H9 (cell line): ENCODE results near the gene REXO4. TPM values are rescaled to one million over a fixed set of nuclear protein-coding genes. Genes with fewer than 3 reads are reported as not detected.
A peak's percentile ranks its signal among the peaks of the same experiment; 100 is the strongest.

Source experiments
- DNase-seq: peaks from one replicate; pipeline ENCODE4 v3.0.0-alpha.2; 2017
- H2AFZ ChIP-seq: one replicate; pipeline ENCODE4 v1.6.1; 2013; ENCODE audit warnings: mild to moderate bottlenecking, low read length, control low read depth, moderate library complexity
- H2AK5ac ChIP-seq: 2 replicates; pipeline ENCODE4 v1.6.1; 2013; ENCODE audit warnings: low read length, control low read depth, mixed read lengths; ENCODE audit not compliant: insufficient read length
- H2BK120ac ChIP-seq: one replicate; pipeline ENCODE4 v1.6.1; 2013; ENCODE audit warnings: low read depth, mild to moderate bottlenecking, low read length, control low read depth, inconsistent platforms; ENCODE audit not compliant: poor library complexity, severe bottlenecking
- H2BK12ac ChIP-seq: 2 replicates; pipeline ENCODE4 v1.6.1; 2013; ENCODE audit warnings: low read length, control low read depth, mixed read lengths, low read depth; ENCODE audit not compliant: insufficient read length
- H2BK15ac ChIP-seq: 2 replicates; pipeline ENCODE4 v1.6.1; 2013; ENCODE audit warnings: low read depth, low read length, control low read depth
- H2BK20ac ChIP-seq: one replicate; pipeline ENCODE4 v1.6.1; 2013; ENCODE audit warnings: low read depth, mild to moderate bottlenecking, low read length, control low read depth, inconsistent platforms; ENCODE audit not compliant: poor library complexity, severe bottlenecking
- H2BK5ac ChIP-seq: 2 replicates; pipeline ENCODE4 v1.6.1; 2013; ENCODE audit warnings: low read length, control low read depth, mixed read lengths; ENCODE audit not compliant: insufficient read length
- H3K14ac ChIP-seq: 2 replicates; pipeline ENCODE4 v1.6.1; 2013; ENCODE audit warnings: low read length, control low read depth; ENCODE audit not compliant: insufficient read depth
- H3K18ac ChIP-seq: 2 replicates; pipeline ENCODE4 v1.6.1; 2013; ENCODE audit warnings: low read depth, mild to moderate bottlenecking, mixed read lengths, low read length, control low read depth; ENCODE audit not compliant: insufficient read length
- H3K23ac ChIP-seq: 2 replicates; pipeline ENCODE4 v1.6.1; 2013; ENCODE audit warnings: low read length, control low read depth, mixed read lengths, low read depth; ENCODE audit not compliant: insufficient read length
- H3K23me2 ChIP-seq: 2 replicates; pipeline ENCODE4 v1.6.1; 2013; ENCODE audit warnings: low read depth, mild to moderate bottlenecking, mixed read lengths, low read length, control low read depth; ENCODE audit not compliant: insufficient read length, poor library complexity, severe bottlenecking
- H3K27ac ChIP-seq: 2 replicates; pipeline ENCODE4 v1.5.1; 2013; ENCODE audit warnings: low read length, control low read depth, mixed read lengths, low read depth; ENCODE audit not compliant: insufficient read length
- H3K27me3 ChIP-seq: 2 replicates; pipeline ENCODE4 v1.6.1; 2013; ENCODE audit warnings: low read length, control low read depth, inconsistent platforms; ENCODE audit not compliant: insufficient read depth
- H3K4ac ChIP-seq: 2 replicates; pipeline ENCODE4 v1.6.1; 2013; ENCODE audit warnings: low read depth, mild to moderate bottlenecking, control low read depth, inconsistent platforms, low read length, moderate library complexity
- H3K4me1 ChIP-seq: 2 replicates; pipeline ENCODE4 v1.6.1; 2013; ENCODE audit warnings: low read length, control low read depth, inconsistent platforms; ENCODE audit not compliant: insufficient read depth
- H3K4me2 ChIP-seq: 2 replicates; pipeline ENCODE4 v1.6.1; 2013; ENCODE audit warnings: low read length, control low read depth, mixed read lengths; ENCODE audit not compliant: insufficient read length, insufficient read depth
- H3K56ac ChIP-seq: 2 replicates; pipeline ENCODE4 v1.6.1; 2013; ENCODE audit warnings: low read depth, mild to moderate bottlenecking, mixed read lengths, low read length, control low read depth; ENCODE audit not compliant: insufficient read length
- H3K79me1 ChIP-seq: 2 replicates; pipeline ENCODE4 v1.6.1; 2013; ENCODE audit warnings: low read depth, mild to moderate bottlenecking, moderate library complexity, low read length, control low read depth, inconsistent platforms; ENCODE audit not compliant: insufficient read depth, poor library complexity, severe bottlenecking
- H3K79me2 ChIP-seq: 2 replicates; pipeline ENCODE4 v1.6.1; 2013; ENCODE audit warnings: low read length, control low read depth, inconsistent platforms; ENCODE audit not compliant: insufficient read depth
- H3K9ac ChIP-seq: 2 replicates; pipeline ENCODE4 v1.6.1; 2013; ENCODE audit warnings: low read length, control low read depth, mixed read lengths; ENCODE audit not compliant: insufficient read length; ENCODE audit errors: extremely low read depth
- H3K9me3 ChIP-seq: one replicate; pipeline ENCODE4 v1.6.1; 2013; ENCODE audit warnings: low read depth, low read length, inconsistent platforms; ENCODE audit not compliant: control insufficient read depth
- H3T11ph ChIP-seq: one replicate; pipeline ENCODE4 v1.6.1; 2013; ENCODE audit warnings: mild to moderate bottlenecking, low read length, control low read depth, inconsistent platforms
- H4K20me1 ChIP-seq: one replicate; pipeline ENCODE4 v1.6.1; 2013; ENCODE audit not compliant: control insufficient read depth, insufficient read length, insufficient read depth
- H4K5ac ChIP-seq: 2 replicates; pipeline ENCODE4 v1.6.1; 2013; ENCODE audit warnings: low read depth, mild to moderate bottlenecking, mixed read lengths, low read length, control low read depth; ENCODE audit not compliant: insufficient read length
- H4K8ac ChIP-seq: replicated peaks from 2 replicates; pipeline ENCODE4 v1.6.1; 2013; ENCODE audit warnings: low read length, control low read depth, mixed read lengths, low read depth; ENCODE audit not compliant: insufficient read length
- H4K91ac ChIP-seq: 2 replicates; pipeline ENCODE4 v1.6.1; 2013; ENCODE audit warnings: low read depth, mild to moderate bottlenecking, moderate library complexity, mixed read lengths, low read length, control low read depth; ENCODE audit not compliant: insufficient read length
- H3K27ac Mint-ChIP-seq, 3 experiments: 2 replicates in 2 of 3; 3 replicates in 1 of 3; pipeline ENCODE4 v1.8.0; 2020 to 2021; ENCODE audit warnings: mixed read lengths in 3 of 3, mild to moderate bottlenecking in 1 of 3, moderate library complexity in 1 of 3
- H3K27me3 Mint-ChIP-seq: 2 replicates; pipeline ENCODE4 v1.8.0; 2021; ENCODE audit warnings: low read depth, mild to moderate bottlenecking, moderate library complexity, mixed read lengths
- H3K36me3 Mint-ChIP-seq, 3 experiments: 2 replicates in 2 of 3; 3 replicates in 1 of 3; pipeline ENCODE4 v1.8.0; 2020 to 2021; ENCODE audit warnings: low read depth in 3 of 3, mixed read lengths in 3 of 3; ENCODE audit not compliant: insufficient read depth in 1 of 3
- H3K4me1 Mint-ChIP-seq, 2 experiments: 2 replicates each; pipeline ENCODE4 v1.8.0; 2020; ENCODE audit warnings: mixed read lengths in 2 of 2
- H3K4me3 Mint-ChIP-seq, 2 experiments: 2 replicates in 1 of 2; 3 replicates in 1 of 2; pipeline ENCODE4 v1.8.0; 2020 to 2021; ENCODE audit warnings: mild to moderate bottlenecking in 2 of 2, mixed read lengths in 2 of 2, moderate library complexity in 1 of 2
- H3K9me3 Mint-ChIP-seq, 2 experiments: 2 replicates in 1 of 2; 3 replicates in 1 of 2; pipeline ENCODE4 v1.8.0; 2020; ENCODE audit warnings: mild to moderate bottlenecking in 2 of 2, mixed read lengths in 2 of 2, moderate library complexity in 1 of 2
- WGBS: extraction: QIAGEN DNeasy Blood & Tissue Kit; methylation state at CpG from one replicate; pipeline ENCODE4 v1.1.7; 2013; ENCODE audit warnings: missing lambda C conversion rate, low lambda C conversion rate, mixed read lengths; ENCODE audit not compliant: insufficient read length; ENCODE audit errors: extremely low coverage; 5-methylcytosine and 5-hydroxymethylcytosine counted together
- total RNA-seq: library from RNA; stranded (reverse); gene quantifications from 2 replicates; pipeline ENCODE4 v1.2.1, GENCODE V29; 2021
- TF ChIP-seq, protein P1 (sequence below): fragments of 200-600 bp; sonication (generic); conservative IDR thresholded peaks from 3 replicates; pipeline ENCODE4 v1.8.0; 2021; ENCODE audit warnings: antibody characterized with exemption, mild to moderate bottlenecking

REXO4 gene
- total RNA-seq, 1 experiment from 2014 or later: 35.2 TPM

DNA sequence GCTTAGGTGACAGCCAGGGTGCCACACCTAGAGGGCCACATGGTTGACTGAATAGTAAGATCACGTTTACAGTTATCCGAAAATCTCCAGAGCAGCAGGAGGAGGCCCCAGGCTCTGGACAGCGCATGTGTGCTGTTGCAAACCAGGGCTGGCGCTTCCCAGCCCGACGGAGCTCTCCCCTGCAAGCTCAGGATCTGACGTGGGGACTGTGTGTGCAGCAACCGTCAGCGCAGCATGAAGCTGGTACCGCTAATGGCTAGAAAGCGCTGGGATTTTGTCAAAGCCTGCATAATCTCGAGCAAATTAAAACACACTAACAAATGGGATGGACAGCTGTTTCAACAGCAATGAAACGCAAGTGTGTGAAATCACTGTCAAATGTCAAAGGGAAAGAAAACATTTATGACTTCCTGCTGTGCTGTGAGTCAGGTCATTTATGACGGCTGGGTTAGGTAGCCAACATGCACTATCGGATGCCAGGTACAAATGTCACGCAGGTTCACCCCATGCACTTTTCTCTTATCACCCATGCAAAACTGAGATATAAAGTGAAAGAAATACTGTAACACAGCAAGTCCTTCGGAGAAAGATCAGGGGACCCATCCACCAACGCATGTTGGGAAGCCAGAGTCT lies 49.4 kb downstream of the REXO4 start:
- TF ChIP-seq, protein P1, sequence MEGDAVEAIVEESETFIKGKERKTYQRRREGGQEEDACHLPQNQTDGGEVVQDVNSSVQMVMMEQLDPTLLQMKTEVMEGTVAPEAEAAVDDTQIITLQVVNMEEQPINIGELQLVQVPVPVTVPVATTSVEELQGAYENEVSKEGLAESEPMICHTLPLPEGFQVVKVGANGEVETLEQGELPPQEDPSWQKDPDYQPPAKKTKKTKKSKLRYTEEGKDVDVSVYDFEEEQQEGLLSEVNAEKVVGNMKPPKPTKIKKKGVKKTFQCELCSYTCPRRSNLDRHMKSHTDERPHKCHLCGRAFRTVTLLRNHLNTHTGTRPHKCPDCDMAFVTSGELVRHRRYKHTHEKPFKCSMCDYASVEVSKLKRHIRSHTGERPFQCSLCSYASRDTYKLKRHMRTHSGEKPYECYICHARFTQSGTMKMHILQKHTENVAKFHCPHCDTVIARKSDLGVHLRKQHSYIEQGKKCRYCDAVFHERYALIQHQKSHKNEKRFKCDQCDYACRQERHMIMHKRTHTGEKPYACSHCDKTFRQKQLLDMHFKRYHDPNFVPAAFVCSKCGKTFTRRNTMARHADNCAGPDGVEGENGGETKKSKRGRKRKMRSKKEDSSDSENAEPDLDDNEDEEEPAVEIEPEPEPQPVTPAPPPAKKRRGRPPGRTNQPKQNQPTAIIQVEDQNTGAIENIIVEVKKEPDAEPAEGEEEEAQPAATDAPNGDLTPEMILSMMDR: no peak
- H2BK120ac ChIP-seq: no peak overlapping the region
- H2AK5ac ChIP-seq: no peak overlapping the region
- H3K14ac ChIP-seq: no peak overlapping the region
- no peak overlapping the region for H2BK15ac ChIP-seq
- WGBS: no CpG with 5 or more reads among the region's 18 CpGs
- no peak overlapping the region for H3K4ac ChIP-seq
- no peak overlapping the region for H2BK5ac ChIP-seq
- no peak overlapping the region for H3K18ac ChIP-seq
- H3K79me2 ChIP-seq: peaks cover 51% of the 10 kb centered on the region; the same call in 1 of the 2 replicates
- H3K23ac ChIP-seq: no peak overlapping the region
- Mint-ChIP-seq H3K36me3 (peaks cover 33 to 87% (median 70%) of the 10 kb centered on the region in 3 experiments; a peak in 6 of 7 replicates), H3K27me3 (no peaks in the 10 kb centered on the region), H3K4me3 (no peak overlapping the region), H3K27ac (peak overlapping the region in 1 of 3 experiments; percentile 69; a peak in 3 of 7 replicates), H3K4me1 (peaks cover 3 to 7% of the 10 kb centered on the region in 2 experiments; a peak in 3 of 4 replicates), H3K9me3 (no peaks in the 10 kb centered on the region)
- H4K91ac ChIP-seq: no peak overlapping the region
- H3K9me3 ChIP-seq: no peaks in the 10 kb centered on the region
- H2BK20ac ChIP-seq: no peak overlapping the region
- H3T11ph ChIP-seq: no peak overlapping the region
- H3K4me1 ChIP-seq: no peaks in the 10 kb centered on the region
- no peaks in the 10 kb centered on the region for H3K27me3 ChIP-seq
- no peak overlapping the region for H4K8ac ChIP-seq
- H4K20me1 ChIP-seq: no peaks in the 10 kb centered on the region
- peaks cover 34% of the 10 kb centered on the region for H3K79me1 ChIP-seq
- H3K9ac ChIP-seq: no peak overlapping the region
- H4K5ac ChIP-seq: no peak overlapping the region
- DNase-seq: no peak
- no peak overlapping the region for H2AFZ ChIP-seq
- H3K56ac ChIP-seq: no peak overlapping the region
- H3K23me2 ChIP-seq: no peaks in the 10 kb centered on the region
- H3K4me2 ChIP-seq: no peak overlapping the region
- H2BK12ac ChIP-seq: no peak overlapping the region
- H3K27ac ChIP-seq: no peak overlapping the region
